ENCODE measurements around the gene RNASEH2B. TPM values are rescaled to one million over a fixed set of nuclear protein-coding genes. Genes with fewer than 3 reads are reported as not detected.

Gene RNASEH2B
- total RNA-seq, 1 donor from 2014 or later = 23.6 TPM

GRCh38 chr13:50993371-50993770, 83.8 kb downstream of the RNASEH2B start:
- peaks cover 19% of the 10 kb centered on the region for H3K27me3 Mint-ChIP-seq (ENCODE audit: low read depth, unreplicated experiment)
- DNase-seq (ENCODE audit: low read depth) (no peak), FAIRE-seq (no peak)
- H3K27me3 ChIP-seq (ENCODE audit: insufficient read depth, low read length) = peaks cover 3% of the 10 kb centered on the region
- H3K4me2 ChIP-seq (ENCODE audit: low read length) = no peak overlapping the region
- H3K9me3 Mint-ChIP-seq (ENCODE audit: unreplicated experiment) = peaks cover 2% of the 10 kb centered on the region
- no peaks in the 10 kb centered on the region for H3K79me2 ChIP-seq (ENCODE audit: insufficient read depth, low read length)
- H3K36me3 Mint-ChIP-seq (ENCODE audit: low read depth, unreplicated experiment) = no peaks in the 10 kb centered on the region
- no peaks in the 10 kb centered on the region for H4K20me1 ChIP-seq (ENCODE audit: insufficient read depth, low read length)
- no peak overlapping the region for H3K4me3 ChIP-seq (ENCODE audit: insufficient read depth, low read depth, low read length)
- no peaks in the 10 kb centered on the region for H3K36me3 ChIP-seq (ENCODE audit: insufficient read depth, low read length)
- no peak overlapping the region for H3K27ac Mint-ChIP-seq (ENCODE audit: unreplicated experiment)
- H3K4me3 Mint-ChIP-seq (ENCODE audit: unreplicated experiment) = no peak overlapping the region
- H2AFZ ChIP-seq (ENCODE audit: low read depth, low read length) = no peak overlapping the region
- H3K4me1 ChIP-seq (ENCODE audit: insufficient read depth, low read length) = peaks cover 3% of the 10 kb centered on the region
- H3K4me1 Mint-ChIP-seq (ENCODE audit: low read depth, unreplicated experiment) = peaks cover 1% of the 10 kb centered on the region
- no peaks in the 10 kb centered on the region for H3K9me3 ChIP-seq (ENCODE audit: insufficient read depth, low read depth, low read length)
- no peak overlapping the region for H3K27ac ChIP-seq (ENCODE audit: low read depth, low read length)
- no peak overlapping the region for H3K9ac ChIP-seq (ENCODE audit: low read length)
- TF ChIP-seq CTCF (IDR thresholded peaks at IDR 0.05; ENCODE audit: insufficient read depth, low read depth, low read length) (no peak), EZH2 (IDR thresholded peaks at IDR 0.05; ENCODE audit: insufficient read depth, low read length) (no peak)

GRCh38 chr13:50993934-50994333, 84.3 kb downstream of the RNASEH2B start:
- FAIRE-seq = no peak
- no peak overlapping the region for H2AFZ ChIP-seq (ENCODE audit: low read depth, low read length)

More at GRCh38 chr13:50993934-50994333, 84.3 kb downstream of the RNASEH2B start:
- Mint-ChIP-seq H3K27ac (ENCODE audit: unreplicated experiment) (no peak overlapping the region), H3K27me3 (ENCODE audit: low read depth, unreplicated experiment) (peaks cover 22% of the 10 kb centered on the region), H3K4me3 (ENCODE audit: unreplicated experiment) (no peak overlapping the region), H3K4me1 (ENCODE audit: low read depth, unreplicated experiment) (peaks cover 1% of the 10 kb centered on the region), H3K9me3 (ENCODE audit: unreplicated experiment) (peaks cover 2% of the 10 kb centered on the region), H3K36me3 (ENCODE audit: low read depth, unreplicated experiment) (no peaks in the 10 kb centered on the region)
- TF ChIP-seq EZH2 (IDR thresholded peaks at IDR 0.05; ENCODE audit: insufficient read depth, low read length) = no peak
- TF ChIP-seq CTCF (IDR thresholded peaks at IDR 0.05; ENCODE audit: insufficient read depth, low read depth, low read length) = no peak
- Histone ChIP-seq H3K27ac (ENCODE audit: low read depth, low read length) (no peak overlapping the region), H3K79me2 (ENCODE audit: insufficient read depth, low read length) (no peaks in the 10 kb centered on the region), H3K36me3 (ENCODE audit: insufficient read depth, low read length) (no peaks in the 10 kb centered on the region), H3K9ac (ENCODE audit: low read length) (no peak overlapping the region), H3K27me3 (ENCODE audit: insufficient read depth, low read length) (peaks cover 3% of the 10 kb centered on the region), H4K20me1 (ENCODE audit: insufficient read depth, low read length) (no peaks in the 10 kb centered on the region), H3K9me3 (ENCODE audit: insufficient read depth, low read depth, low read length) (no peaks in the 10 kb centered on the region), H3K4me2 (ENCODE audit: low read length) (no peak overlapping the region), H3K4me1 (ENCODE audit: insufficient read depth, low read length) (peaks cover 3% of the 10 kb centered on the region), H3K4me3 (ENCODE audit: insufficient read depth, low read depth, low read length) (no peak overlapping the region)
- DNase-seq (ENCODE audit: low read depth) = no peak
